Measurements from ENCODE around the gene CHST12.

CHST12 gene

GRCh38 chr7:2394566-2395082 is 8.8 kb upstream of the CHST12 start:
- TF ChIP-seq, protein P1, sequence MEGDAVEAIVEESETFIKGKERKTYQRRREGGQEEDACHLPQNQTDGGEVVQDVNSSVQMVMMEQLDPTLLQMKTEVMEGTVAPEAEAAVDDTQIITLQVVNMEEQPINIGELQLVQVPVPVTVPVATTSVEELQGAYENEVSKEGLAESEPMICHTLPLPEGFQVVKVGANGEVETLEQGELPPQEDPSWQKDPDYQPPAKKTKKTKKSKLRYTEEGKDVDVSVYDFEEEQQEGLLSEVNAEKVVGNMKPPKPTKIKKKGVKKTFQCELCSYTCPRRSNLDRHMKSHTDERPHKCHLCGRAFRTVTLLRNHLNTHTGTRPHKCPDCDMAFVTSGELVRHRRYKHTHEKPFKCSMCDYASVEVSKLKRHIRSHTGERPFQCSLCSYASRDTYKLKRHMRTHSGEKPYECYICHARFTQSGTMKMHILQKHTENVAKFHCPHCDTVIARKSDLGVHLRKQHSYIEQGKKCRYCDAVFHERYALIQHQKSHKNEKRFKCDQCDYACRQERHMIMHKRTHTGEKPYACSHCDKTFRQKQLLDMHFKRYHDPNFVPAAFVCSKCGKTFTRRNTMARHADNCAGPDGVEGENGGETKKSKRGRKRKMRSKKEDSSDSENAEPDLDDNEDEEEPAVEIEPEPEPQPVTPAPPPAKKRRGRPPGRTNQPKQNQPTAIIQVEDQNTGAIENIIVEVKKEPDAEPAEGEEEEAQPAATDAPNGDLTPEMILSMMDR (IDR thresholded peaks at IDR 0.05) = no peak
- TF ChIP-seq ZFX (IDR thresholded peaks at IDR 0.05; ENCODE audit: borderline replicate concordance) = no peak
- H3K27ac ChIP-seq = no peak overlapping the region

DNA sequence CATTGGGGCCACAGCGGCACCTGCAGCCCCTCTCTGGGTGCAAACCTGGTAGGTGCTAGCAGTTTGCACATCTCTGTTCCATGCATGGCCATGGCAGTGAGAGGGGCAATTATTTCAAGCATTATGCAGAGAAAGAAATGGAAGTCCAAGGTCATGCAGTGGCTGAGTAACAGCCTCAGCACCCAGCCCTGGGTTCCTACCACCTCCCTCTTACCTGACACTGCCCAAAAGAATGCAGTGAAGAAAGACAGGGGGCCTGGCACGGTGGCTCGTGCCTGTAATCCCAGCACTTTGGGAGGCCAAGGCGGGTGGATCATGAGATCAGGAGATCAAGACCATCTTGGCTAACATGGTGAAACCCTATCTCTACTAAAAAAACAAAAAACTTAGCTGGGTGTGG is 4.9 kb upstream of the CHST12 start:
- TF ChIP-seq, protein P1 (IDR thresholded peaks at IDR 0.05) = no peak
- no peak for TF ChIP-seq ZFX (IDR thresholded peaks at IDR 0.05; ENCODE audit: borderline replicate concordance)
- no peak overlapping the region for H3K27ac ChIP-seq

- H3K27ac ChIP-seq = no peak overlapping the region
- TF ChIP-seq, protein P1 (IDR thresholded peaks at IDR 0.05) = no peak
- TF ChIP-seq ZFX (IDR thresholded peaks at IDR 0.05; ENCODE audit: borderline replicate concordance) = no peak
These were observed 3.4 kb upstream of the CHST12 start for GRCh38 chr7:2399848-2400587.

- TF ChIP-seq, protein P1 (IDR thresholded peaks at IDR 0.05) = no peak
- no peak for TF ChIP-seq ZFX (IDR thresholded peaks at IDR 0.05; ENCODE audit: borderline replicate concordance)
- peak overlapping the region; percentile 43 for H3K27ac ChIP-seq
These were observed 761 bp upstream of the CHST12 start for GRCh38 chr7:2402687-2403013.

GRCh38 chr7:2403718-2404648 is 572 bp downstream of the CHST12 start:
- peak overlapping the region; percentile 43; the same call in 1 of the 2 replicates for H3K27ac ChIP-seq
- no peak for TF ChIP-seq ZFX (IDR thresholded peaks at IDR 0.05; ENCODE audit: borderline replicate concordance)
- TF ChIP-seq, protein P1 (IDR thresholded peaks at IDR 0.05) = peak; percentile 3; the same call in 1 of the 2 replicates

DNA sequence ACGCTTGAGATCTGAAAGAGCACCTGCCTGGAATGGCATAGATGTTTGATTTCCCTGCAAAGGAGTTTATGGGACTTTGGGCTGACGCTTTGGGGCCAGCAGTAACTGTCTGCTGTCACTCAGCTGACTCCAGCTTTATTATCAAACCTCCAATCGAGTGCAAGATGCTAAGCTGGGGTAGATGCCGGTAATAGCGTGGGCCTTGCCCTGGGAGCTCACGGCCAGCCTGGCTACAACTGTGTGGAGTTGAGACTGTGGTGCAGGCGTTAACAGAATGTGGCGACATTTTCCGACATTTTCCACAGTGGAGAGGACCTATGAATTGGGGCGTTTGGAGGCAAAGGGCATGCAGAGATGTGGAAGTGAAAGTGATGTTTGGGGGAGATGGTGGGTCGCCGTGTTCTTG is 1.3 kb downstream of the CHST12 start:
- TF ChIP-seq, protein P1 (IDR thresholded peaks at IDR 0.05) = no peak
- no peak for TF ChIP-seq ZFX (IDR thresholded peaks at IDR 0.05; ENCODE audit: borderline replicate concordance)
- no peak overlapping the region for H3K27ac ChIP-seq

All from 22Rv1 (cell line).